GM19324 (cell line): ENCODE data around the gene OSBPL2.
A peak's percentile ranks its signal among the peaks of the same experiment; 100 is the strongest.

ENCODE experiments used
- ATAC-seq: cut with Tn5 transposase; IDR thresholded peaks from one replicate; pipeline ENCODE4 v1.9.1; 2021; ENCODE audit warnings: mild to moderate bottlenecking, moderate library complexity; ENCODE audit not compliant: unreplicated experiment, low FRiP score

Gene OSBPL2

DNA sequence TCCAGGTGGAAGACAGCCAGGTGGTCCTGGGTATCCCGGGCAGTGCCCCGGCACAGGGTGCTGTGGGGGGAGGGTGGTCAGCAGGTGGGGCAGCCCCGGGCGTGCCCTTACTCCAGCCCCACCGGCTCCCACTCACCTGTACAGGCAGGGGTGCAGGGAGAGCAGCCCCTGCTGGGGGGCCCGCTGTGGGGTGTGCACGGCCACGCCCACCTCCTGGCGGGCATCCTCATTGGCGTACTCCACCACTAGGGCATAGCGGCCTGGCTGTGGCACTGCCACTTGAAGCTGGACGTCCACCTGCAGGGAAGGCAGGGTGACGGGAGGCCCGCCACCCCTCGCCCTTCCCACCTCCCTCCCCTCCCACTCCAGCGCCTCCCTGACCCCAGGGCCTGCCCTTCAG is 94.1 kb downstream of the OSBPL2 start:
- ATAC-seq: no peak

DNA sequence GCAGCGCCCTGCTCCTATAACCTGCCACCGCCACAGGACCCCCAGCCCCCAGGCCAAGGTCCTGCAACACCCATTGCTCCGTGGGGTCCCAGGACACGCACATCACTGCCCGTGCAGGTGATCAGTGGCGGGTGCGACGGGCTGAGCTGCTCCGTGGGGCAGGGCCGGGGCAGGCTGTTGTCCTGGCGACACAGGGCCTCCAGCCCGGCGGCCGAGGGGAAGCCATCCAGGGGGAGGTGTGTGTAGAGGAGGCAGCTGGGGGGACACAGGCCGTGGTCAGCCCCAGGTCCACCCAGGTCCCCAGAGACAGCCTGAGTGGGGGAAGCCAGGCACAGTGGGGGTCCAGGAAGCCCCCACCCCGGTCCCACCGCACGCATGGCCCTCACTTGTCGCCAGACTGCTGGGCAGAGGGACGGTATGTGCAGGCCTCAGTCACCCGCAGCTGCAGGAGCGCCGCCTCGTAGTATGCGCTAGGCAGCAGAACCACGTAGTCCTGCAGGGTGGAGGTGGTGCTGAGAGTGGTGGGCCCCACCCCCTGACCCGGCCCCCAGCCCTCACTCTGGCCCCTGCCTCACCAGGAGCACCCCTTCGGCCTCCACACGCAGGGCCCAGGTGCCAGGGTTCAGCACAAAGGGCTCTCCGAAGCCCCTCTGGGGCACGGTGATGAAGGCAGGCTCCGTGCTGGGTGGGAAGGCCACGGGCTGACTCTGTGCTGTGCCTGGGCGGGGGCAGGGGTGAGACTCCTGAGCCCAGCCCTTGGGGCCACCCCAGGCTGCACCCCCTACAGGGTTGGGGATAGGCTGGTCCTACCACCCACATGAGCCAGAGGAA is 94.9 kb downstream of the OSBPL2 start:
- no peak for ATAC-seq

- ATAC-seq: no peak
Measured at GRCh38 chr20:62333820-62334595, 95.7 kb downstream of the OSBPL2 start.

GRCh38 chr20:62334881-62335280 is 96.6 kb downstream of the OSBPL2 start:
- ATAC-seq: no peak

GRCh38 chr20:62335532-62335931 is 97.2 kb downstream of the OSBPL2 start:
- no peak for ATAC-seq

DNA sequence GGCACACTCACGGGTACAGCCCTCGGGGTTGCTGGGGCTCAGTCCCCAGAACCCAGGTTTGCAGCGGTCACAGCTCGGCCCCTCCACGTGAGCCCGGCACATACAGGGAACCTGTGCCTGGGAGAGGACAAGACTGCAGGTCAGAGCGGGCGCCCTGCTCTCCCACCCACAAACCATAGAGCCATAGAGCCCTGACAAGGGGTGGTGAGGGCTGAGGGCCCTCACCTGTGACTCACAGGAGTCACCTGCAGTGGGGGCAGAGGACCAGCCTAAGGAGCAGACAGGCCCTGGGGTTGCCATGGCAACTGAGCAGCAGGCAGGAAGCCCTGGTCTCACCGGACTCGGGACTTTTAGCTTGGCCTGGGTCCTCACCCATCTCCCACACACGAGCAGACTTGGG is 98.0 kb downstream of the OSBPL2 start:
- no peak for ATAC-seq

DNA sequence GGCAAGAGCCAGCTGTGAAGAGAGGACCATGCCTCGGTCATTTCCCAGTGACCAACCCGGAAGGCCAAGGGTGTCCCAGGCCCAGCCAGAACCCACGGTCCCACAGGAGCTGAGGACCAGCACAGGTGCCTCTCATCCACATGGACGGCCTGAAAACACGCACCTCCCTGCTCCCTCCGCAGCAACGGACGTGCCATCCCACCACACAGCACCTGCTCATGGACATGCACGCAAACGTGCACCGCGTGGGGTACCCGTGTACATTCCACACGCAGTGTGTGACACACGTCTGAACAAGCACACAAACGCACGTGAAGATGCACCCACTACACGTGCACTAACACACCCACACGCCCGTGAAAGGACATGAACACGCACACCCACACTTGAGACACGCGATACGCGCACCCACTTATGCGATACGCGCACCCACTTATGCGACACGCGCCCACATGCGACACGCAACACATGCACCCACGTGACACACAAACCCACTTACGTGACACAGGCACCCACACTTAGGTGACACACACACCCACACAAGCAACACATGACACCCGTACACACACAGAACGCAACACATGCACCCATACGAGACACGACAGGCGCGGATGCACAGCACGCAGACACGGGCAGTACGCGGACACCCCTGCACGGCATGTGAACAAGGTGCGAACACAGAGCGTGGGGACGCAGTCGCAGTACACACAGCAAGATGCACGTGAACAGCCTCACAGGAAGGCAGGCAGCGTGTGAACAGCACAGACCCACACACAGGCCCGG is 98.6 kb downstream of the OSBPL2 start:
- ATAC-seq: no peak

DNA sequence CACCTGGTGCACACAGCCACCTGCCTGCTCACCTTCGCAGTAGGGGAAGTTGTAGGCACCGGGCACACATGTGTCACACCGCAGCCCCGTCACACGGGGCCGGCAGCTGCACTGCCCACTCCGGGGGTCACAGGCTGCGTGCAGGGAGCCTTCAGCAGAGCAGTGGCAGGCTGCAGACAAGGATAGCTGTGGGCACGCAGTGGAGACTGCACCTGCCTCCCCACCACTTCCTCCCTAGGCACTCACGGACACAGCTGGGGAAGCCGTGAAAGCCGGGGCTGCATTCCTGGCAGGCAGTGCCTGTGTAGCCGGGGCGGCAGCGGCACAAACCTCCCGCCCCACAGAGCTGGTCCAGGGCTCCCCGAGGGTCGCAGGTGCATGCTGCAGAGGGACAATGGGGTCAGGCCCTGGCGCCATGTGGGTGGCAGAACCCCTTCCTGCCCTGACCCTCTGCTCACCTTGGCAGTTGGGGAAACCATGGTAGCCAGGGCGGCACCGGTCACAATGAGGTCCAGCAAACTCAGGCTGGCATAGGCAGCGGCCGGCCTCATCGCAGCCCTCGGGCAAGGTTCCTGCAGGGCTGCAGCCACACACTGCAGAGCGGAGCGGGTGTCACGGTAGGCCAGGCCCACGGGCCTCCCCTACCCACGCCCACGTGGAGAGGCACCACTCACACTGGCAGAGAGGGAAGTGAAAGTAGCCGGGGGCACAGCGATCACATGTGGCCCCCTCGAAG is 99.4 kb downstream of the OSBPL2 start:
- ATAC-seq: peak; percentile 36

GRCh38 chr20:62338294-62338620 is 99.9 kb downstream of the OSBPL2 start:
- ATAC-seq: no peak

DNA sequence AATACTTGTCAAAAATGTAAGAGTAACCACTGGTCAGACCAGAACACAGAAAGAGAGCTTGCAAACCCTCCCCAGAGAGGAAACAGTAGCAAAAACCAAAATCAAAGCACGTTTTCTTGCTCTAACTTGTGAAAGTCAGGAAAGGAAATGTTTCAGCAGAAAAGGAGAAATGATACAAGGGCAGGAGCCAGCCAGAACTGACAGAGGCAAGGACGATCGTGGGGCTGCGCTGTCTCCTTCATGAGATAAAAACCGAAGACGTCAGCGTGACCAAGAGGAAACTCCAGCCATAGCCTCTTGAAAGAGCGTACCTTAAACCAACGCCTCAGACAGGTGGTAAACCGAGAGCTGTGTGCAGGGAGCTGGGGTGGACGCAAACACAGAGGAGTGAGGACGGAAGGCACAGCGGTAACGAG is 101.3 kb downstream of the OSBPL2 start:
- ATAC-seq: peak; percentile 67

GRCh38 chr20:62342910-62343309 is 104.6 kb downstream of the OSBPL2 start:
- ATAC-seq: no peak

DNA sequence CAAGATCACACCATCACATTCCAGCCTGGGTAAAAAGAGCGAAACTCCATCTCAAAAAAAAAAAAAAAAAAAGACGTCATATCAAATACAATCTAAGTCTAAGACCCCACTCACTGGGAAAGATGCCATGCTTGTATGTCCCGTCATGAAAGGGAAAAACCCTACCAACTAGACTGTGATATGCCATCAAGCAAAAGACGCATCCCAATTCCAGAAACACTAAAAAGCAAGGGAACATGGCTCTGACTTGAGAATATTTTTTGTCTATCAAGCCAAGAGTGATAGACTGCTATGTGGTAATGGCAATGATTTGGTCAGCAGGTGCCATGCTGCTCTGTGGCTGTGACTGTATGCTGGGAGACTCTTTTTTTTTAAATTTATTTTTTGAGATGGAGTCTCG is 105.8 kb downstream of the OSBPL2 start:
- ATAC-seq: no peak

DNA sequence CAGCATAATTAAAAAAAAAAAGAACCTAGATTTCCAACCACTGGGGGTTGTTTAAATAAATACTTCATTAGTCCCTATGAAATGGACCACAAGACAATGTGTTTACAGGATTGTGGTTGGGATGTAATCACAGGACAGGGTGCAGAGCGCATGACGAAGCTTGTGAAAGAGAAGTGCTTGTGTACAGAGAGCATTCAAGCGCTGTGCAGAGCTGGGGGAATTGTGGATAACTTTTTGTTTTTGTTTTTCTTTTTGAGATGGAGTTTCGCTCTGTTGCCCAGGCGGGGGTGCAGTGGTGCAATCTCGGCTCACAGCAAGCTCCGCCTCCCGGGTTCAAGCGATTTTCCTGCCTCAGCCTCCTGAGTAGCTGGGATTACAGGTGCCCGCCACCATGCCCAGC is 106.5 kb downstream of the OSBPL2 start:
- no peak for ATAC-seq
